Posterior cingulate gyrus (tissue), 11 donors: ENCODE data around the gene PHKG1.
"Not testable (repeated sequence)": the region's sequence is repeated elsewhere in the genome, so short reads cannot be mapped to it uniquely, and the experiment has no call there.

Source experiments
- DNase-seq, 10 donors: peaks; one replicate each; pipeline versions ENCODE4 v3.0.0 to v3.0.0-alpha.2; 2020 to 2021; ENCODE audit warnings: mixed read lengths in 3 of 10
- intact Hi-C: fragments of 100-400 bp; cut with DNase I; formaldehyde crosslinking; loops from one replicate; pipeline ENCODE4 v1.15.1; 2023

The PHKG1 gene

GRCh38 chr7:56092789-56093531 is at the start of gene PHKG1:
Gene PHKG1, minus strand, starts transcription at chr7:56092952. Its CDS starts 4,011 bp downstream, at chr7:56088941.
- intact Hi-C loops: no loop called here
- DNase-seq: peak; percentile 69 to 95 (median 80)

- intact Hi-C loops, DNase-seq: not testable (repeated sequence)
Observed at GRCh38 chr7:56131062-56131461, 38.3 kb upstream of the PHKG1 start.

- no peak for DNase-seq
- intact Hi-C loops: no loop called here
Observed at GRCh38 chr7:56127241-56127975, 34.7 kb upstream of the PHKG1 start.

- peak in 1 of 10 donors; percentile 57 for DNase-seq
- intact Hi-C loops: no loop called here
Observed at GRCh38 chr7:56125831-56126230, 33.1 kb upstream of the PHKG1 start.

- DNase-seq: no peak
Observed at GRCh38 chr7:56124981-56125380, 32.2 kb upstream of the PHKG1 start.

GRCh38 chr7:56121440-56121839 is 28.7 kb upstream of the PHKG1 start:
- intact Hi-C loops: no loop called here
- DNase-seq: peak in 1 of 10 donors; percentile 17

More at GRCh38 chr7:56124981-56125380, 32.2 kb upstream of the PHKG1 start:
- intact Hi-C loops: no loop called here

- DNase-seq: peak in 3 of 10 donors; percentile 39 to 85 (median 73)
- intact Hi-C loops: no loop called here
Observed at GRCh38 chr7:56115852-56116538, 23.2 kb upstream of the PHKG1 start, which contains the start of gene NUPR2. Gene NUPR2, minus strand, starts transcription at chr7:56116417. Its CDS starts 103 bp downstream, at chr7:56116314.

GRCh38 chr7:56112244-56112643 is 19.5 kb upstream of the PHKG1 start:
- intact Hi-C loops, DNase-seq: not testable (repeated sequence)

GRCh38 chr7:56110611-56111010 is 17.9 kb upstream of the PHKG1 start:
- intact Hi-C loops: no loop called here
- no peak for DNase-seq

GRCh38 chr7:56107954-56108258 is 15.2 kb upstream of the PHKG1 start:
- intact Hi-C loops: loop anchor here (5.0 kb wide), 1 partner anchor 46 kb away; the partner anchor contains the start of gene SUMF2
- no peak for DNase-seq

GRCh38 chr7:56106108-56107073 is 13.6 kb upstream of the PHKG1 start, which contains the start of gene CHCHD2:
Gene CHCHD2, minus strand, starts transcription at chr7:56106476. Its CDS starts 63 bp downstream, at chr7:56106413.
- intact Hi-C loops: loop anchor here (1.0 to 5.0 kb wide), 2 partner anchors 27 to 44 kb away; partner anchors contain the start of gene SUMF2
- peak; percentile 94 to 100 (median 96) for DNase-seq

GRCh38 chr7:56105508-56105907 is 12.8 kb upstream of the PHKG1 start:
- intact Hi-C loops: loop anchor here (5.0 kb wide), 1 partner anchor 43 kb away; the partner anchor contains the start of gene SUMF2
- DNase-seq: no peak

GRCh38 chr7:56104138-56104537 is 11.4 kb upstream of the PHKG1 start:
- DNase-seq, intact Hi-C loops: not testable (repeated sequence)

GRCh38 chr7:56099653-56100052 is 6.9 kb upstream of the PHKG1 start:
- DNase-seq: no peak
- intact Hi-C loops: no loop called here

GRCh38 chr7:56098187-56099008 is 5.6 kb upstream of the PHKG1 start:
- DNase-seq, intact Hi-C loops: not testable (repeated sequence)

- DNase-seq: peak in 1 of 10 donors; percentile 17
- intact Hi-C loops: no loop called here
Observed at GRCh38 chr7:56097700-56098099, 4.9 kb upstream of the PHKG1 start.

GRCh38 chr7:56092388-56092787 is 364 bp downstream of the PHKG1 start:
- intact Hi-C loops: not testable (repeated sequence)

GRCh38 chr7:56091591-56091990 is 1.2 kb downstream of the PHKG1 start:
- peak in 9 of 10 donors; percentile 6 to 90 (median 70) for DNase-seq
- intact Hi-C loops: no loop called here

More at GRCh38 chr7:56092388-56092787, 364 bp downstream of the PHKG1 start:
- DNase-seq: not testable (repeated sequence)

- intact Hi-C loops: no loop called here
- DNase-seq: no peak
Observed at GRCh38 chr7:56087445-56087844, 5.3 kb downstream of the PHKG1 start.
